Type B pancreatic cell (in vitro differentiated cells): ENCODE results near the gene IQCK. TPM values are rescaled to one million over a fixed set of nuclear protein-coding genes. Genes with fewer than 3 reads are reported as not detected.

Experiments
- DNase-seq: peaks from one replicate; pipeline ENCODE4 v3.0.0; 2021; ENCODE audit warnings: mixed read lengths; ENCODE audit not compliant: unreplicated experiment; ENCODE audit errors: extremely low spot score
- H3K27ac Mint-ChIP-seq: 2 replicates; pipeline ENCODE4 v1.8.0; 2021; ENCODE audit warnings: mild to moderate bottlenecking, mixed read lengths
- H3K27me3 Mint-ChIP-seq: 2 replicates; pipeline ENCODE4 v1.8.0; 2021; ENCODE audit warnings: mixed read lengths
- H3K36me3 Mint-ChIP-seq: 2 replicates; pipeline ENCODE4 v1.8.0; 2021; ENCODE audit warnings: mixed read lengths
- H3K4me1 Mint-ChIP-seq: one replicate; pipeline ENCODE4 v1.8.0; 2021; ENCODE audit warnings: mixed read lengths; ENCODE audit not compliant: unreplicated experiment
- H3K4me3 Mint-ChIP-seq: 2 replicates; pipeline ENCODE4 v1.8.0; 2021; ENCODE audit warnings: mild to moderate bottlenecking, mixed read lengths
- H3K9me3 Mint-ChIP-seq: 2 replicates; pipeline ENCODE4 v1.8.0; 2021; ENCODE audit warnings: mixed read lengths
- total RNA-seq: library from RNA; stranded (reverse); gene quantifications from 2 replicates; pipeline ENCODE4 v1.2.1, GENCODE V29; 2021; ENCODE audit warnings: low replicate concordance
- TF ChIP-seq, protein P1 (sequence below): fragments of 200-600 bp; sonication (generic); conservative IDR thresholded peaks from 2 replicates; pipeline ENCODE4 v1.5.0; 2021; ENCODE audit warnings: antibody characterized with exemption, mild to moderate bottlenecking

Gene IQCK
- total RNA-seq, 1 donor from 2014 or later = 23.0 TPM

DNA sequence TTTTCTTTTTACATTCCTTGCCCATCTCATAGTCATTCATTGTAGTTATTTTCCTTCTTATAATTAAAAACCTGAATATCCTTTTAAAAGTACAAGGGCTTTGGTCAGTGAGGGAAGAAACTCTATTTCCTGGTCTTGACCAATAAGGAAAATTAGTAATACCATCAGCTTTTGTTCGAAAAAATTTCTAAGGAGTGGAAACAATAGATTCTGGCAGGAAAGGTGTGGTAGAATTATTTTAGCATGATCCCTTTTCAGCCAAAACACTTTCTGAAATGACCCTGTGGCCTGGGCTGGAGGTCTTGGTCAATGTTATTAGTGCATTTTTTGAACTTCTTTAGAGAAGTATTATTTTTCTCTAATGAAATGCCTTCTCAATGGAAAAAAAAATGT lies 36.6 kb downstream of the IQCK start:
- no peaks in the 10 kb centered on the region for H3K27me3 Mint-ChIP-seq

DNA sequence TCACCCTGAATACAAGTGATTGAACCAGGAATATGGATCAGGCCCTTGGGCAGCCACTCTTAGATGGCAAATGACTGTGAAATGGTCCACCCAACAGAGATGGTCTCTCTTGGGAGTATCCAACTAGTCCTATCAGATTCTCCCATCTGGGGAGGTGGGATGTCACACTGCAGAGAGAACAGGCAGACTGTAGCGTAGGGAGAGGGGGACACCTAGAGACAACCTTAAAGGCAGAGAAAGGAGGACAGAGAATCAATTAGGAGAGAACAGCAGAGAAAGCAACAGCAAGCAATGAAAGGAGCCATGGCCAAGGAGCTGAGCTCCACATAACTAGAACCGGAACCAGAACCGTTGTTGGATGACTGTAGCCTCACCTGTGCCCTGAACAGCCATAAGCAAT lies 37.2 kb downstream of the IQCK start:
- peaks cover 12% of the 10 kb centered on the region for H3K4me1 Mint-ChIP-seq
- H3K4me3 Mint-ChIP-seq = no peak overlapping the region
- H3K9me3 Mint-ChIP-seq = no peaks in the 10 kb centered on the region
- TF ChIP-seq, protein P1, sequence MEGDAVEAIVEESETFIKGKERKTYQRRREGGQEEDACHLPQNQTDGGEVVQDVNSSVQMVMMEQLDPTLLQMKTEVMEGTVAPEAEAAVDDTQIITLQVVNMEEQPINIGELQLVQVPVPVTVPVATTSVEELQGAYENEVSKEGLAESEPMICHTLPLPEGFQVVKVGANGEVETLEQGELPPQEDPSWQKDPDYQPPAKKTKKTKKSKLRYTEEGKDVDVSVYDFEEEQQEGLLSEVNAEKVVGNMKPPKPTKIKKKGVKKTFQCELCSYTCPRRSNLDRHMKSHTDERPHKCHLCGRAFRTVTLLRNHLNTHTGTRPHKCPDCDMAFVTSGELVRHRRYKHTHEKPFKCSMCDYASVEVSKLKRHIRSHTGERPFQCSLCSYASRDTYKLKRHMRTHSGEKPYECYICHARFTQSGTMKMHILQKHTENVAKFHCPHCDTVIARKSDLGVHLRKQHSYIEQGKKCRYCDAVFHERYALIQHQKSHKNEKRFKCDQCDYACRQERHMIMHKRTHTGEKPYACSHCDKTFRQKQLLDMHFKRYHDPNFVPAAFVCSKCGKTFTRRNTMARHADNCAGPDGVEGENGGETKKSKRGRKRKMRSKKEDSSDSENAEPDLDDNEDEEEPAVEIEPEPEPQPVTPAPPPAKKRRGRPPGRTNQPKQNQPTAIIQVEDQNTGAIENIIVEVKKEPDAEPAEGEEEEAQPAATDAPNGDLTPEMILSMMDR = no peak
- no peaks in the 10 kb centered on the region for H3K27me3 Mint-ChIP-seq
- H3K36me3 Mint-ChIP-seq = peaks cover 3% of the 10 kb centered on the region
- no peak for DNase-seq
- H3K27ac Mint-ChIP-seq = peak overlapping the region; percentile 82

More for the DNA sequence above, 36.6 kb downstream of the IQCK start:
- TF ChIP-seq, protein P1 = no peak
- Mint-ChIP-seq H3K36me3 (peaks cover 3% of the 10 kb centered on the region), H3K4me1 (peaks cover 16% of the 10 kb centered on the region), H3K9me3 (no peaks in the 10 kb centered on the region), H3K27ac (peak overlapping the region; percentile 82), H3K4me3 (no peak overlapping the region)
- no peak for DNase-seq

DNA sequence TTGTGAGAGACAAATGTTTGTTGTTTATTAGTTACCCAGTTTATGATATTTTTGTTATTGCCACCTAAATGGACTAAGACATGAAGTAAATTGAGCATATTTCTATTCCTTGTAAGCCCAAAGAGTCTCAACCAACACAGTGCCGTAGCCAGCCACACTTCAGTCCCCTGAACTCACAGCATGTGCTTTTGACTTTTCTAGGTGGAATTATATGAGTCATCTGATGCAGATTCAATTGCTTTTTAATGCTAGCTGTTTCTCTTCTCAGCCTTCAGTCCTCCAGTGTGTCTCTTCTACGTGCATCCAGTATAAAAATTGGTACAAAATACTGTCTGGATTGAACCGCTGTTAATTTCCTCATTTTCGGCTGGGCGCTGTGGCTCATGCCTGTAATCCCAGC lies 39.0 kb downstream of the IQCK start:
- no peaks in the 10 kb centered on the region for H3K27me3 Mint-ChIP-seq
- H3K4me1 Mint-ChIP-seq = peaks cover 8% of the 10 kb centered on the region
- no peaks in the 10 kb centered on the region for H3K9me3 Mint-ChIP-seq
- H3K4me3 Mint-ChIP-seq = no peak overlapping the region
- DNase-seq = no peak
- peaks cover 3% of the 10 kb centered on the region for H3K36me3 Mint-ChIP-seq
- H3K27ac Mint-ChIP-seq = no peak overlapping the region
- TF ChIP-seq, protein P1 = no peak

DNA sequence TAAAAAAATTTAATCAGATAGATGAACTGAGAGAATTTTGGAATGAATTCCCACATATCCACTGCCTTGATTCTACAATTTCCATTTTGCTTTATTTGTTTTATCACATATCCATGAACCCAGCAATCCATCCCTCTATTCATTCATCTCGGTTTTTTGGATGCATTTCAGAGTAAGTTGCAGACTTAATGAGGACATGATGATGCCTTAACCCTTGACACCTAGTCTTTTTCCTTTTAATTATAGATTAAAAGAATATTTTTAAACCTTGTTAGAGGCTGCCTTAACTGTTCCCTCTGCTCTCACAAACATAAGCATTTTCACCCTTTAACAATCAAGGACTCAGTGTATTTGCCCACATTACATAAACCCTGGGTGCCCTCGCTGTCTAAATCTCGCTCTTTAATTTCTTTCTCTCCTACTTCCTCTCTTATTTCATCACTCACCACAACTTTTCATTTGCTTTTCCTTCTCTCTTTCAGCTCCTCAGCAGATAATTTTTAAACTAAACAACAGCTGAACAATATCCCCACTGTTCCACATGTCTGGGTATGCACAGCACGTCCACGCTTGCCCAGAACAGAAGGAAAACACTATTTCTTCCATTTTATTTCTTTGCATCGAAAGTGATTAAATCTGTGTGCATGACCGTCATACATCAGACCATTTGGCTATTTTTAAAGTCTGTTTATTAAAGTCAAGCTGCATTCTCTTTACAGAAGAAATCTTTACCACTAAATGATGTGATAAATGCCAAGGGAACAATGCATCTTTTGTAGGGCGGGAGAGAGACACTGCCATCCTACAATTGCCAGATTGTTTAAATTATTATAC lies 39.9 kb downstream of the IQCK start:
- peak overlapping the region; percentile 3 for H3K27ac Mint-ChIP-seq

DNA sequence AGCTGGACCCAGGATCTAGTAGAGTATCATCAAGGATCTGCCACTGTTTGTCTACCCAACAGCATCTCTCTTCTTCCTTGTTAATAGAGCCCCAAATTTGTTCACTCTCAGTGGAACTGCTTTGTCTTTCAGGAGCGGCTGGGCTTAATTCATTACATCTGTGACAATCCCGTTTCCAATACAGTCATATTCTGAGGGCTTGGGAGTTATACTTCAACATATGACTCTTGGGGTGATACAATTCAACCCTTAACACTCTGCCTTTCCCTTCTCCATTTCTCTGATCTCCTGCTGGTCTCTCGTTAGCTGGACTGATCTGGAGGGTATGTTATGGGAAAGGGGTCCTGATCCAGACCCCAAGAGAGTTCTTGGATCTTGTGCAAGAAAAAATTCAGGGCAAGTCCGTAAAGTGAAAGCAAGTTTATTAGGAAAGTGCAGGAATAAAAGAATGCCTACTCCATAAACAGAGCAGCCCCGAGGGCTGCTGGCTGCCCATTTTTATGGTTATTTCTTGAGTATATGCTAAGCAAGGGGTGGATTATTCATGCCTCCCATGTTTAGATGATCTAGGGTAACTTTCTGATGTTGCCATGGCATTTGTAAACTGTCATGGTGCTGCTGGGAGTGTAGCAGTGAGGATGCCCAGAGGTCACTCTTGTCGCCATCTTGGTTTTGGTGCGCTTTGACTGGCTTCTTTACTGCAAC lies 42.4 kb downstream of the IQCK start:
- H3K27me3 Mint-ChIP-seq = no peaks in the 10 kb centered on the region
- no peaks in the 10 kb centered on the region for H3K9me3 Mint-ChIP-seq
- H3K36me3 Mint-ChIP-seq = no peaks in the 10 kb centered on the region
- H3K27ac Mint-ChIP-seq = no peak overlapping the region
- no peak overlapping the region for H3K4me3 Mint-ChIP-seq
- TF ChIP-seq, protein P1 = no peak
- H3K4me1 Mint-ChIP-seq = peaks cover 5% of the 10 kb centered on the region
- DNase-seq = no peak

More for the DNA sequence above, 39.9 kb downstream of the IQCK start:
- DNase-seq = no peak
- Mint-ChIP-seq H3K36me3 (peaks cover 3% of the 10 kb centered on the region), H3K4me3 (peak overlapping the region; percentile 1), H3K4me1 (peaks cover 5% of the 10 kb centered on the region), H3K27me3 (no peaks in the 10 kb centered on the region), H3K9me3 (no peaks in the 10 kb centered on the region)
- TF ChIP-seq, protein P1 = no peak
